ENCODE data around the gene LRMDA.

Gene LRMDA

DNA sequence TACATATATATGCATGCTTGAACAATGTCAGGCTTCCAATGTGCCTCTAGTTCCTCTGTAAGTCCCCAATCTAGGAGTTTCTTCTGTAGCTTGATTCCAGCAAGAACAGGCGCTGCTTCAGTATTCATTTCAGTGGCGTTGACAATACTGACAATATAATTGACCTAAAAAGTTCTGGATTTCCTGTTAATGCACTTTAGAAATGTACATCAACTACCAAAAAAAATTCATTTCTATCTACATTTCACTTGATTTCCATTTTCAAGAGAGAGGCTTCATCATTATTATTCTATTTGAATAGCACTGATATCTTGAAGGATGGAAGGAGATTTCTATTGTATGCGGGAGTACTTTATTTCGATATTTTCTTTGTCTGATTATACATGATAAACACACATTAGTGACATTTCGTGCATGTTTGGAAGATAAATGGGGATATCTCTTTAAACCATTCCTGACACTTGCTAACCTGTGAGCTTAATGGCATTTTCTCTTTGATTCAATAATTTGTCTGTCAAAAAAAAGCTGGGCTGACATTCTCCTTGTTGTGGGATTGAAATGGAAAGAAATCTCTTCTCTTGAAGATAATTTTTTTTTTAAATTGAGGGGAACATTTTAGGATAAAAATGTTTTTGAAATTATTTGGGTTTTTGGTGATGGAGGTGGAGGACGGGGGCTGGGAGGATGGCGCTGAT is 568.2 kb downstream of the LRMDA start:
- no peak for DNase-seq (ENCODE audit: low read depth)

DNA sequence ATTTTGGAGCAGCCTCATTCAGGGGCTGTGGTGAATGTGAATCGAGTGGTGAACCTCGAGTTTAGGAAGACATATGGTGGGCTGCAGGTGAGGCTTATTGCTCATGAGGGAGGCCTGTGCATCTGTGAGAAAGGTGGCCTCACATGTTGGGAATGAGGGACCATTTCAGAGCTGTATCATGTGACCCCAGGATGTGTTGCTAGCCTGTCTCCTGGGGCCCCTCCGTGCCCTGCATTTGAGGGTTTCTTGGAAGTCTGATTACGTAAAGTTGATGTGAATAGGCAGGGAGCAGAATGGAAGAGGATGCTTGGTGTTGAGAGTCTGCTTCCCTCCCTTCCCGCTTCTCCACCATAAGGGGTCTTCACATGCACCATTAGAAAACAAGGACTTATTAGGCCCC is 569.1 kb downstream of the LRMDA start:
- no peak for DNase-seq (ENCODE audit: low read depth)

DNA sequence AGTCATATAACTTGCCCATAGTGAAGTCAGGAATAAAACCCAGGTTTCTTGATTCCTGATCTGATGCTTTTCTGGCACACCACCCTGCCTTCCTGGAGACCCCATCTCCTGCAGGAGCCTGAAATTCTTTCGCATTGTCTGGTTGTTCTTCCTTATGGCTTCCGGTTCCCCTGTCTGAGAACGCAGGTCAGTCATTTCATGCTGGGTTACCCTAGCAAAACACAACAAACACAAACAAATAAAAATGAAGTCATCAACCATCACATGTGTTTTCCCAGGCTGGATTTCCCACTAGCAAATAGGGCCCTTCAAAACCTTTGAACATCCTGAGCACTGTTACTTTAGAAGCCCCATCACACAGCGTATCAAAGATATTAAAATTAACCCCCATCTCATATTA is 569.6 kb downstream of the LRMDA start:
- DNase-seq (ENCODE audit: low read depth): no peak

DNA sequence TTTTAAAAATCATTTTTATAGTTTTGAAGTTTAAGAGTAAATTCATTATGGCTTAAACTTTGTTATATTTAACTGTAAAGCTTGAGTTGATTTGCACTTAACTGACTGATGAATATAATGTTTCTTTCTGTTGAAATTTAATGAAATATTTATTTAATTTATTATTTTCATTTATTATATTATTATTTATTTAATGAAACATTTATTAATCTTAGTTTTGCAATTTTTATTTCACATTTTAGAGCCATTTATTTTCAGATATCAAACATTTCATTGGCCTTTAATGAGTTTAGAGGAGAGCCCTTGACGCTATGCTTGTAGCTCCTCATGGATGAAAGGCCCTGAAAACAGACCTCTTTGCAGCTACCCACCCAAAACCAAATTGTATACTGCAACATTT is 570.0 kb downstream of the LRMDA start:
- DNase-seq (ENCODE audit: low read depth): no peak

DNA sequence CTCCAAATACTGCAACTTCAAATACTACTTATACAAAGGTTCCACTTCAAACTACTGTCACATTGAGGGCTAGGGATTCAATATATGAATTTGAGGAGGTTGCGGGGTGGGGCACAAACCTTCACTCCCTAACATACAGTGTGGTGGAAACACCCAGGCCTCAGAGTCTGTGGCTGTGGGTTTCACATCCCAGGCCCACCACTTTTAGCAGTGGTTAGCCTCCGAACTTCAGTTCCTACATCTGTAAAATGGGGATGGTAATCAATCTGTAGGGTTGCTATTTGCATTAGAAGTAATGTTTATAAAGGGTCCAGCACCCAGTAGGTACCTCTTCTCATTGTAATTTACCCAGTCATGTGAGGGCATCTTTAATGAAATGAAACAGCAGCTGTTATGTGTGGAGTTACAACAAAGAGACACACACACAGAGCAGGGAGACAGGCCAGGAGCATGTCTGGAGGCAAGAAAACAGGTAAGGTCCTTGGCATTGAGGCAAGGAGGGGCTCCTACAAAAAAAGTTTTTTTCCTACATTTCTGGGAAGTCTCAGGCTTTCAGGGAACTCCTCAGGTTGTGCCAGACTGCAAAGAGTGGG is 570.9 kb downstream of the LRMDA start:
- DNase-seq (ENCODE audit: low read depth): no peak

DNA sequence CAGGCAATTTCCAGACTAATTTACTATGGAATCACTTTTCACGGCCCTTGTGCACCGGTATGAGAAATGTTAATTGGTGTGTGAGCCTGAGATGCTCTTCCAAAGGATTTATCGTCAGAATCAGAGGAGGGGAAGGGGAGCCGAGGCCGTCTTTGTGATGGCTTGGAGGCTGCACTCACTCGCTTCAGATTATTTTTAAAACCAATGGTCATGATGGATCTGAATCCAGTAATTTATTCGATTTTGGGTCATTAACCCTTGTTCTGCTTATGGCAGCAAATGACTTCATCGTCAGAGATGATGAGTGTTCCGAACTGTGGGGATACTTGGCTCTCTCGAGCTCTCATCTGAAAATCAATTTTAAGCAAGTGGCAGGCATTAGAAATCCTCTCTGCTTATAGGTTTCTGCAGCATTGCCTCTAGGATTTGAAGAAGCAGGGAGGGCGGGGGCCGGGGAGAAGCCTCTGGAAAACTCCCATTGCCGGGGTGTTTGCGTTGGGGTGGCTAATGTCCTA is 576.3 kb downstream of the LRMDA start:
- no peak for DNase-seq (ENCODE audit: low read depth)

DNA sequence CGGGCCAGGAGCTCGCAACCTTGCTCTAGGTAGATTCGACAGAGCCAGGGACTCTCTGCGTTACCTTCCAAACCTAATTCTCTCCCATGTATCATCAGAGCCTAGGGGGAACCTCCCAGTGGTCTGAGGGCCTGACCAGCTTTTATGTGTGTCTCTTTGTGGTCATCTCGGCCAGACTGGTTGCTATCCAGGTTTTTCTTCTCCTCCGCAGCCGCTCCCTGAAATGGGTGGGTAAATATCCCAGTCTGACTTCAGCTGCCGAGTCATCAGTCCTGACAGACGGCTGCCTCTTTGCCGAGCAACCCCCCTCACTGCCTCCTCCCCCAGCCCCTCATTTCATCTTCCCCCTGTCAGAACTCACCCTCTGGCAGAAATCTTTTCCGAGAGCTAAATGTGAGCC is 578.1 kb downstream of the LRMDA start:
- DNase-seq (ENCODE audit: low read depth): no peak

DNA sequence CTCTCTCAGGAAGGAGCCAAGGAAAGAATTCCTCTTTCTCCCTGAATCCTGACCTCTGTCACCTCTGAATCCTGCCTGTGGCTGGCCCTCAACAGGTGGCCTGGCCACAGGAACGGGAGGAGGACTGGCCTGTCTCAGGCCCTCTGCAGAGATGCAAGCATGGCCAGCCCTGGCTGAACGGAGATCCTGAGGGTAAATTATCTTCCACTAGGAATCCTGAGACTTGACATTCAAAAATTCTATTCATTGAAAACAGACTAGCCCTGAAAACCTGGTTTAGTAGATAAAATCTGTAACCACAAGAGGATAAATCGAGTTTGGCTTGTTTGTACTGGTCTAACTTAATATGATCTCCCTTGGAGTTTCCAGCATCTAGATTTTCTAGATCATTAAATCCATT is 579.3 kb downstream of the LRMDA start:
- no peak for DNase-seq (ENCODE audit: low read depth)

DNA sequence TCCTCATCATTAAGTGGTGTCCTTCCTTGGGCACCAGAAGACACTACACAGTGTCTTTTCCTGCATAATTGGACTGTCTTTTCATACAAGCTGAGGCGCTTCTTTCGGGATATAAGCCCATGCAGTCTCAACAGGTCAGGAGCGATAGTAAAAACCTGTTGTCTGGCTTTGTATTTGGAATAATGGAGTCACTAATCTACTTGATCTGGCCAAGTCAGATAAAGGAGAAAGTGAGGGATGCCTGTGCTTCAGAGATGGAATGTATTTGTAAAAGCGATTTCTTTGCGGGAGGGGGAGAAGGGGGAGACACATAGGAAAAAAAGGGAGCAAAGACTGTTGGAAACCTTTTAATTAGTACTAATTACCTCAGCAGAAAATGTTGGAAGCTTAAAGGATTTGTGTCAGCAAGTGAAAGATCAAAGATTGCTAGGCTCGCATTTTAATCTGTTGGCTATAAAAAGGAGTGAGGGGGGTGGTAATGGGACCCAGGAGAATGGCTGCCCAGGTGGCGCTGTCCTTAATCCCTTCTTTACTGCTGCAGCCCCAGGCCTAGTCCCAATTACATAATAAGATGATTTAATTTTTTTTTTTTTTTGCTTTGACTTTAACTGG is 581.4 kb downstream of the LRMDA start:
- no peak for DNase-seq (ENCODE audit: low read depth)

DNA sequence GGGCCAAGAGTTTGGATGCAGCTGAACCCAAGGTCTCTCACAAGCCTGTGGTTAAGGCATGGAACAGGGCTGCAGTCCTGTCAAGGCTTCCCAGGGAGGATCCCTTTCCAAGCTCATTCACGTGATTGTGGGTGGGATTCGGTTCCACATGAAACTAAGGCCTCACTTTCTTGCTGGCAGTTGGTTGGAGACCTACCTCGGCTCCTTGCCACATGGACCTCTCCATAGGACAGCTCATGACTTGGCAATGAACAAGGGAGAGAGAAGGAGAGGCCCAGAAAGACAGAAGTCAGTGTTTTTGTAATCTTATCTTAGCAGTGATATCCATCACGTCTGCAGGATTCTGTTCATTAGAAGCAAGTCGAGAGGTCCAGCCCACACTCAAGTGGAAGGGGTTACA is 583.8 kb downstream of the LRMDA start:
- DNase-seq (ENCODE audit: low read depth): no peak

DNA sequence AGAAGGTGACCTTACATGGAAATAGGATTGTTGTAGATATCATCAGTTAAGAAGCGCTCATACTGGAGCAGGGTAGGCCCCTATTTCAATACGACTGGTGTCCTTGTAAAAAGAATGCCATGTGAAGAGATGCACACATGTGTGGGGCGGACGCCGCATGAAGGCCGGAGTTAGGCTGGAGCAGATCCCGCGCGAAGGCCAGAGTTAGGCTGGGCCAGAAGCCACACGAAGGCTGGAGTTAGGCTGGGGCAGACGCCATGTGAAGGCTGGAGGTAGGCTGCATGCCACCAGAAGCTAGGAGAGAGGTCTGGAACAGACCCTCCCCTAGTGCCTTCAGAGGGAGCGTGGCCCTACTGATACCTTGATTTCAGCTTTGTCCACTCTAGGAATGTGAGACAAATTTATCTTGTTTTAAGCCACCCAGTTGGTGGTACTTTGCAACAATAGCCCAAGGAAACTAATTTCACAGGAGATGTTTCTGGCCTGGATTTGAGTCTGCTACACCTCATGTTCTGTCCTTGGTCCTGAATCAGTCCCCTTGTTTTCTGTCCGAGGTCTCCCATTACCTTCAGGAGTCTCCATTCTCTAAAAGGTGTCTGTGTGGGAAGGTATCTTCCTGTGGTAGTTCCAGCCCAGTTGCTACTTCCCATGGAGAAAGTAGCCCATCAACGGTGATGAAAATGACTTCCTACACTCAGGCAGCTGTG is 585.8 kb downstream of the LRMDA start:
- DNase-seq (ENCODE audit: low read depth): no peak

DNA sequence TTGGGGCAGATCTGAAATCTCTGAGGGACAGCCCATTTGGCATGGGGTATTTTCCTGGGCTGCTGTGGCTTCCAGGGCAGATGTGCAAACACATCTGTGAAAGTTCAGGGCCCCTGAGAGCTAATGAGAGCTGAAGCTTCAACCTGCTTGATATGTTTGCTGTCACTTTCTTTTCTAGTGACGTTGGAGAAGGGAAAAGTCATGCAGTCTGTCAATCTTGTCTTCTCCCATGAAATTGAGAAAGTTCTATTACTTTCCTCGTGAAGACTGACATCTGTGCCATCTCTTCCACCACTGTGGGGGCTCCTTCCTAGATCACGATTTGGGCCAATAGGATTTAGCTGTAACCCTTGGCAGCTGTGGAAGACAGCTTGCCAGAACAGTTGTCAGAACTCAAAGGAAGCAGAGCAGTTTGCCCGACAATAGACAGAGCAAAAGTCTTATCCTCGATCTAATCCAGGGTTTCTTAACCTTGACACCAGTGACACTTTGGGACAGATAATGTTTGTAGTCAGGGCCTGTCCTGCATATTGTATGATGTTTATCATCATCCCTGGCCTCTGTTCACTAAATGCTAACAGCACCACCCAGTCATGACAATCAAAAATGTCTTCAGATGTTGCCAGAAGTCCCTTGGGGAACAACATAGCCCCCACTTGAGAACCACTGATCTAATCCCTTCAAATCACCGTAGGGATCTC is 586.5 kb downstream of the LRMDA start:
- DNase-seq (ENCODE audit: low read depth): no peak

DNA sequence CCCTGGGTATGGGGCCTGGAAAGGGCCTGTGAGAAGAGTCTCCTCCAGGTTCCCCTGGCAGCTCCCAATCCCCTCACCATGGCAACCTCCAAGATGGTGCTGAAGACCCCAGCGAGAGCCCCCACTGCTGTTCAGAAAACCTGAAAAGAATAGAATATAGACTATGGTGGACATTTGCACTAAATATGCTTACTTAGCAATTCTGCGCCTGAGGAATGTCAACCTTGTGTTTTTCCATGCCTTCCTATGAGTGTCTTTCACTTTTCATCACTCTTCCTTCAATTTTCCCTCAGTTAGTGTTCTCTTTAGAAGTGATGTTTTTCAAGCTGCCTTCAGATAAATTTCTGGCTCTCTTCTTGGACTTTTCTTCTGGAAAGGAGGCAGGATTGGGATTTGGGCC is 589.2 kb downstream of the LRMDA start:
- no peak for DNase-seq (ENCODE audit: low read depth)

DNA sequence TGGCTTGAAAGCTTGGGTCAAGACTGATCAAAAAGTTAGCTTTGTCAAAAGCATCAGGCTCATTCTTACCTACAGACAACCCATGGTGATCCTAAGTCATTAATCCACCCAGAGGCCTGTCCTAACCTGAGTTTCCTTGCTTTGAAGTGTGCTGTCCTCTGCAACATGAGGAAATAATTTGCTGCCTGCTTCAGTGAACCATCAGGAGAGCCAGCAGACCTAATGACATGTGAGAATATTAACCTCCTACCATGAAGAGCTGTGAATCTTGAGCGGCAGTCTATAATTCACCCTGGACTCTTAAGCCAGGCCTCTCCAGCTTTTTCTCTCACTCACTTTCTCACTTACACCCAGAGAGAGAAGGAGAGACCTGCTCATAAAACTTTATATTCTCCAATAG is 590.0 kb downstream of the LRMDA start:
- no peak for DNase-seq (ENCODE audit: low read depth)

DNA sequence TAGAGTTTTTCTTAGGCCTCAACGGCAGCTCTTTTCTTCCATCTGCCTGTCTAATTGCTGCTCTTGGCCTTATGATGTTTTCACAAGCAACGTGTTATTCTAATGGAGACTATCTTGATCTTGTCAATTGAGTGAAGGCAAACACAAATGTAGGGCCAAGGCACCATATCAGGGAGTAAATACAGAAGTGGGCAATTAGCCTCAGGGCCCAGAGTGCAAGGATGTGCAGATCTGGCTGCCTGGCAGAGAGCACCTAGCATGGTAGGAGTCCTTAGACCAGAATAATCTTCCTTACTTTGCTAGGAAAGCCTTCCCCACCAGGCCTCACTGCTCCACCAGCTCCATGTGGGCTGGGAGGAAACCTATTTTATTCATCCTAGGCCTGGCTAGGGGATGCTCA is 590.9 kb downstream of the LRMDA start:
- DNase-seq (ENCODE audit: low read depth): no peak

DNA sequence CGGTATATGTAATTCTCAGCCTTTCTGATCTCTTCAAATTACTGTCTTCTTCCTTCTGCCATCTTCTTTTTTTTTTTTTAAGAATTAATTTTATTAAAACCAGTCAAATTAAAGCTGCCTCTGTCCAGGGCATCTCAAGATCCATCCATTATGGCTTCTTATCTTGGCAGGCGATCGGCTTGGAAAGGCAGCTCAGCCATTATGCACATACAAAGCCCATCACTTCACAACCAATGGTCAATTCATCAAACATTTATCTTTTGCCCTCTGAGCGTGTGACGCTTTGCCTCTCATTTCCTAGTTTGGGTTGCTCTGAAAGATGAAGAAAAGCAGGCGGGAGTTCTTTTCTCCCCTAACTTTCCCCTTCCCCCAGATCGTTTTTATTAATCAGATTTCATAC is 591.6 kb downstream of the LRMDA start:
- no peak for DNase-seq (ENCODE audit: low read depth)

DNA sequence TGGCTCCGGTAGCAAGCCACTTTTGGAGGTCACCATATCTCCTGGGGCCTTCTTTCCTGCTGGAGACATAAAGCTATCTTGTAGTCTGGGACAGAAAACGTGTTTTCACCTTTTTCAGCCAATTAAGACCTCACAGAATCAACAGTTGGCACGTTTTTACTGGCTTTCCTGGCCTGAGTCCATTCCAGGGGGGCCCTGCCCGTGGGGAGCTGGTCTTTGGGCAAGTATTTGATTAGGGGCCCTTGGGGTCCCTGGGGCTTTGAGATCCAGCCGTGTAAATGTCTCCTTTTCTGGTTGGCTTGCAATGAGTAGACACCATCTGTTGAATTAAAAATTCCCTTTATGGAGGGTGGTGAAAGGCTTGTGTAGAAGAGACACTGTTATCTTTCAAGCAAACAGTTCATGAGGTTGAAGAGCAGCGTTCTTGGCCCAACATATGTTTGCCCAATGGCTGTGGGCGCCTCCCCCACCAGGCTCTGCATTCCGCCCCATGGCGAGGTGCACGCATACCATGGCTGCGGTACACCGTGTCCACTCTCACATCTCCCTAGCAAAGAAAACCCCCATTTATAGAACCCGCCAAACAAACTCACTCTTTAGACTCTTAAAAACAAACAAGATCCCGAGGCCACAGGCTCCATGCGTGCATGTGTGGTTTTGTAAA is 593.2 kb downstream of the LRMDA start:
- DNase-seq (ENCODE audit: low read depth): no peak

DNA sequence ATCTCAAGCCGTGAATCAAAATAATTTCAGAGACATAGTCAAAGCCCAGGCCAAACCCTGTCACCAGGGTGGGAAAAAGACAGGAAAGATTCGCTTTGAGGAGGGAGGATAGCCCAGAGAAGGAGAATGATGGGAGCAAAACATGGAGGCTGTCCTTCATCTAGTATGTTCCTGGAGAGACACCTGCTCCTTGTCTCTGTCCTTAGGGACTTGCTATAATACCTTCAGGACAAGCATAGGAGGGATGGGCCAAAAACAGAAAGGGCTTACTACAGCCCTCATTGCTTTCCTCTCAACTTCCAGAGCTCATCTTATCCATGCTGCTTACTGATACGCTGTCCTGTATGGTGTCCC is 593.7 kb downstream of the LRMDA start:
- no peak for DNase-seq (ENCODE audit: low read depth)

DNA sequence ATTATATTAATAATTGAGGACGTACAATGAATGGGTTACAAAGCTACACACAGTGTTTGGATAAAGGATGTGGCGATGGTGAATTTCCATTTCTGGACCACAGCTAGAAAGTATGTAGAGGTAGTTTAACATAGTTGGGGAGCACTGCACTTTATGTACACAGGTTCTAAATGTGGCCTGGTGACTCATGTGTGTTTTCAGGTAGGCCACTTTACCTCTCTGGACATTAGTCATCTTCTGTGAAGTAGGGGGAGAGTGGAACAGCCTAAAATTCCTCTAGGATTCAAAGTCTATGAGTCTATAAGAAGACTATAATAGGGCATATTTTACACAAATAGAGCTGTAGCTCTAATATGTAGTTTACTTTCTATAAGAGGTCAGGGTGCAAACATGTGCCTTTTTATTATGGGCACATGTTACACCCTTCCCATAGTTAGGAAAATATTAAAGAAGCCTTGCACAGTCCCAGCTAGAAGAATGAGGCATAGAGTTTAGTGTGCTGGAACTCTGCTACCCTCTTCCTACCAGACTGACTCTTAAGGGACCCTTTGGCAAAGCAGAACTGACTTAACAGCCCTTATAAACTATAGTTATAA is 594.9 kb downstream of the LRMDA start:
- DNase-seq (ENCODE audit: low read depth): no peak

DNA sequence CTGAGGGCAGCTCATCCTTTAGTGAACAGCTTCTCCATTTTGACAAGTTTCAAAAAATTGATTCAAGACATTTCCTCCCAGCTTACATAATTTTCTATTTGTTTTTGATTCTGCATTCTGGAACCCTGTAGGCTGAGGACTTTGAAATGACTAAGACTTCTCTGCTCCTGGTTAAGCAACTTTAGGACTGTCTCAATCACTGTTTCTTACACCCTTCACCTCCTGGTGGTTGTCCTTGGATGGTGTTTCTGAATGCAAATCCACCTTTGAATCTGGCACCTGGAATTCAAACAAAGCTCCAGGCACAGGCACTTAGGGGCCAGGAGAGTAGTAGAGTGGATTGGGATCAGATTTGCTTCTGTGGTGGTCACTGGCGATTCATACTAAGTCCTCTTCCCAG is 595.5 kb downstream of the LRMDA start:
- DNase-seq (ENCODE audit: low read depth): no peak

DNA sequence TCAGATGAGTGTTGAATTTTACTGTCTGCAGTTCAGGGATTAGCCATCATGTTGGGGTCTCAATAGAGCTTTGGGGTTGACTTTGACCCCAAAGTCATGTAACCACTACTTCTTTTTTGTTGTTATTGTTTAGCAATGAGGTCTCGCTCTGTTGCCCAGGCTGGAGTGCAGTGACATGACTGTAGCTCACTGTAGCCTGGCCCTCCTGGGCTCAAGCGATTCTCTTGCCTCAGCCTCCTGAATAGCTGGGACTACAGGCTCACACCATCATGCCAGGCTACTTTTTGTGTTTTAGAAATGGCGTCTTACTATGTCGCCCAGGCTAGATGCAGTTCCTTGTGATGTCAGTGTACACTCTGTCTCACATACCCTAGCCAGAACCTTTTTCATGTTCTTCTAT is 598.4 kb downstream of the LRMDA start:
- DNase-seq (ENCODE audit: low read depth): no peak

DNA sequence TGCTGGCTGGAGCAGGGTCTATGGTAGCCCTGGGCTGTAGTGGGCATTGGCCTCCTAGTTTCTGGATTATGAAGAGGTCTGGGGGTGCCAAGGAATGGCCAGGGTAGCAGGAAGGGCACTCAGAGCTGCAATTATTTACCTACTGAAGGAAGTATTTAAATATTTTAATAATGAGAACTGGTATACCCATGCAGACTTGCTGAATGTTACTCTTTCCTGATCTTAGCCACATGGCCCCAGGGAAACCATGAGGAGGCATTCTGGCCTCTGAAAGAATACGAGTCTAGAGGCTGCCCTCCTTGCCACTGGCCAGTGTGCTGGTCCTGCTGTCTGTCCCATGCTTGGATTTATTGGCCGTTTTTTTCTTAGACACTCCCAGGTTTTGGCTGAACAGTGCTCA is 599.7 kb downstream of the LRMDA start:
- no peak for DNase-seq (ENCODE audit: low read depth)
